Breast epithelium (tissue), 3 donors: ENCODE measurements around the gene CXCL11.

Source experiments
- POLR2A ChIP-seq: fragments of 450-650 bp; IDR thresholded peaks from one replicate; pipeline ENCODE4 v1.6.1; 2016; ENCODE audit warnings: antibody characterized with exemption, mild to moderate bottlenecking, moderate library complexity
- POLR2AphosphoS5 ChIP-seq, 3 donors: sonication (generic); formaldehyde crosslinking; IDR thresholded peaks; one replicate each; pipeline ENCODE4 v1.6.1; 2017; ENCODE audit warnings: antibody characterized with exemption in 3 of 3
- TF ChIP-seq, protein P1 (sequence below), 3 donors: fragments of 450-650 bp; IDR thresholded peaks; one replicate each; pipeline ENCODE4 v1.5.1; 2016 to 2017; ENCODE audit warnings: antibody characterized with exemption in 3 of 3, mild to moderate bottlenecking in 3 of 3, moderate library complexity in 3 of 3

DNA sequence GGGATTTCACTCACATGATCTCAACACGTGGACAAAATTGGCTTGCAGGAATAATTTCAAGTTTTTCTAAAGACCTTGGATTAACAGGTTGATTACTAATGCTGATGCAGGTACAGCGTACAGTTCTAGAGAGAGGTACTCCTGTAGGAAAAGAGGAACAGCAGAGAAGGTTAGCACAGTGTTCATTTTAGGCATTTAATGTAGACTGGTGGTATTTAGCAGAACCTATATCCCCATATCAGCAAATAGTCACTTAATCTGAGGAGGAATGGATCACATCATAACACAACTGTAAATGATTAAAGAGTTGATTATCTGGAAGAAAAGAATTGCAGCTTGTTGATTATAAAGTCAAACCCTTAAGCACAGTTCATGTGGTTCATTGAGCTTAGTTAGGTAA lies 13.2 kb downstream of the CXCL11 start:
- TF ChIP-seq, protein P1, sequence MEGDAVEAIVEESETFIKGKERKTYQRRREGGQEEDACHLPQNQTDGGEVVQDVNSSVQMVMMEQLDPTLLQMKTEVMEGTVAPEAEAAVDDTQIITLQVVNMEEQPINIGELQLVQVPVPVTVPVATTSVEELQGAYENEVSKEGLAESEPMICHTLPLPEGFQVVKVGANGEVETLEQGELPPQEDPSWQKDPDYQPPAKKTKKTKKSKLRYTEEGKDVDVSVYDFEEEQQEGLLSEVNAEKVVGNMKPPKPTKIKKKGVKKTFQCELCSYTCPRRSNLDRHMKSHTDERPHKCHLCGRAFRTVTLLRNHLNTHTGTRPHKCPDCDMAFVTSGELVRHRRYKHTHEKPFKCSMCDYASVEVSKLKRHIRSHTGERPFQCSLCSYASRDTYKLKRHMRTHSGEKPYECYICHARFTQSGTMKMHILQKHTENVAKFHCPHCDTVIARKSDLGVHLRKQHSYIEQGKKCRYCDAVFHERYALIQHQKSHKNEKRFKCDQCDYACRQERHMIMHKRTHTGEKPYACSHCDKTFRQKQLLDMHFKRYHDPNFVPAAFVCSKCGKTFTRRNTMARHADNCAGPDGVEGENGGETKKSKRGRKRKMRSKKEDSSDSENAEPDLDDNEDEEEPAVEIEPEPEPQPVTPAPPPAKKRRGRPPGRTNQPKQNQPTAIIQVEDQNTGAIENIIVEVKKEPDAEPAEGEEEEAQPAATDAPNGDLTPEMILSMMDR (IDR thresholded peaks at IDR 0.05), result no peak
- TF ChIP-seq POLR2A (no peak), POLR2AphosphoS5 (IDR thresholded peaks at IDR 0.05) (no peak)
